COLO668 (cell line): ENCODE measurements around the gene OLIG2.

Experiments
- DNase-seq: peaks from one replicate; lab custom pipeline; 2025; ENCODE audit not compliant: unreplicated experiment; lab: John Stamatoyannopoulos, UW

The OLIG2 gene

GRCh38 chr21:33032434-33033047 lies 6.8 kb downstream of the OLIG2 start:
- DNase-seq: no peak

GRCh38 chr21:33033094-33033951 lies 7.6 kb downstream of the OLIG2 start:
- DNase-seq: peak; percentile 32

- no peak for DNase-seq
These were observed 8.3 kb downstream of the OLIG2 start for GRCh38 chr21:33033961-33034413.

GRCh38 chr21:33035147-33035546 lies 9.4 kb downstream of the OLIG2 start:
- peak; percentile 33 for DNase-seq

- DNase-seq: no peak
These were observed 10.9 kb downstream of the OLIG2 start for GRCh38 chr21:33036430-33037162.

GRCh38 chr21:33037501-33037900 lies 11.8 kb downstream of the OLIG2 start:
- no peak for DNase-seq

GRCh38 chr21:33039536-33039935 lies 13.8 kb downstream of the OLIG2 start:
- no peak for DNase-seq

- DNase-seq: no peak
These were observed 14.5 kb downstream of the OLIG2 start for GRCh38 chr21:33040215-33040614.

GRCh38 chr21:33041981-33042380 lies 16.2 kb downstream of the OLIG2 start:
- no peak for DNase-seq

- DNase-seq: no peak
These were observed 17.1 kb downstream of the OLIG2 start for GRCh38 chr21:33042812-33043211.

GRCh38 chr21:33046455-33046854 lies 20.7 kb downstream of the OLIG2 start:
- DNase-seq: no peak

- no peak for DNase-seq
These were observed 21.5 kb downstream of the OLIG2 start for GRCh38 chr21:33047231-33047630.

- no peak for DNase-seq
These were observed 26.2 kb downstream of the OLIG2 start for GRCh38 chr21:33051925-33052324.

GRCh38 chr21:33053951-33054350 lies 28.2 kb downstream of the OLIG2 start:
- DNase-seq: no peak

GRCh38 chr21:33055991-33056390 lies 30.3 kb downstream of the OLIG2 start:
- no peak for DNase-seq

GRCh38 chr21:33057385-33057940 lies 31.7 kb downstream of the OLIG2 start:
- DNase-seq: no peak

- no peak for DNase-seq
These were observed 32.8 kb downstream of the OLIG2 start for GRCh38 chr21:33058527-33058926.

GRCh38 chr21:33058957-33059356 lies 33.2 kb downstream of the OLIG2 start:
- DNase-seq: no peak

- DNase-seq: no peak
These were observed 33.7 kb downstream of the OLIG2 start for GRCh38 chr21:33059380-33059841.

- DNase-seq: no peak
These were observed 35.5 kb downstream of the OLIG2 start for GRCh38 chr21:33061233-33061632.

GRCh38 chr21:33063375-33063883 lies 37.7 kb downstream of the OLIG2 start:
- no peak for DNase-seq
